ENCODE results near the gene STRIP1. TPM values are rescaled to one million over a fixed set of nuclear protein-coding genes. Genes with fewer than 3 reads are reported as not detected.

The STRIP1 gene
- total RNA-seq, 4 donors from 2014 or later: 17.1 to 102 (median 42.0) TPM

- no peaks in the 10 kb centered on the region for H3K9me3 ChIP-seq
- TF ChIP-seq, protein P1, sequence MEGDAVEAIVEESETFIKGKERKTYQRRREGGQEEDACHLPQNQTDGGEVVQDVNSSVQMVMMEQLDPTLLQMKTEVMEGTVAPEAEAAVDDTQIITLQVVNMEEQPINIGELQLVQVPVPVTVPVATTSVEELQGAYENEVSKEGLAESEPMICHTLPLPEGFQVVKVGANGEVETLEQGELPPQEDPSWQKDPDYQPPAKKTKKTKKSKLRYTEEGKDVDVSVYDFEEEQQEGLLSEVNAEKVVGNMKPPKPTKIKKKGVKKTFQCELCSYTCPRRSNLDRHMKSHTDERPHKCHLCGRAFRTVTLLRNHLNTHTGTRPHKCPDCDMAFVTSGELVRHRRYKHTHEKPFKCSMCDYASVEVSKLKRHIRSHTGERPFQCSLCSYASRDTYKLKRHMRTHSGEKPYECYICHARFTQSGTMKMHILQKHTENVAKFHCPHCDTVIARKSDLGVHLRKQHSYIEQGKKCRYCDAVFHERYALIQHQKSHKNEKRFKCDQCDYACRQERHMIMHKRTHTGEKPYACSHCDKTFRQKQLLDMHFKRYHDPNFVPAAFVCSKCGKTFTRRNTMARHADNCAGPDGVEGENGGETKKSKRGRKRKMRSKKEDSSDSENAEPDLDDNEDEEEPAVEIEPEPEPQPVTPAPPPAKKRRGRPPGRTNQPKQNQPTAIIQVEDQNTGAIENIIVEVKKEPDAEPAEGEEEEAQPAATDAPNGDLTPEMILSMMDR (IDR thresholded peaks at IDR 0.05): no peak
- TF ChIP-seq POLR2A (IDR thresholded peaks at IDR 0.05): no peak
- intact Hi-C loops (cut with DNase I; ENCODE audit: low total_unique reads): no loop called here
- peaks cover 29 to 45% of the 10 kb centered on the region in 2 donors for H3K27me3 ChIP-seq
- no peak overlapping the region for H3K27ac ChIP-seq
- DNase-seq: no peak
- peaks cover 0 to 9% of the 10 kb centered on the region in 2 donors for H3K4me1 ChIP-seq
- no peaks in the 10 kb centered on the region for H3K36me3 ChIP-seq
- H3K4me3 ChIP-seq: no peak overlapping the region
These were observed 34.4 kb downstream of the STRIP1 start for GRCh38 chr1:110068646-110069403.

GRCh38 chr1:110069404-110070281, 35.2 kb downstream of the STRIP1 start:
- H3K4me1 ChIP-seq: peaks cover 0 to 9% of the 10 kb centered on the region in 2 donors
- H3K9me3 ChIP-seq: no peaks in the 10 kb centered on the region
- peaks cover 29 to 45% of the 10 kb centered on the region in 2 donors for H3K27me3 ChIP-seq
- H3K4me3 ChIP-seq: peak overlapping the region in 1 of 2 donors; percentile 22
- intact Hi-C loops (cut with DNase I; ENCODE audit: low total_unique reads): no loop called here
- TF ChIP-seq, protein P1 (IDR thresholded peaks at IDR 0.05): no peak
- no peak for TF ChIP-seq POLR2A (IDR thresholded peaks at IDR 0.05)
- H3K27ac ChIP-seq: peak overlapping the region in 1 of 2 donors; percentile 52
- no peak for DNase-seq
- H3K36me3 ChIP-seq: no peaks in the 10 kb centered on the region

- Histone ChIP-seq H3K27ac (peak overlapping the region in 1 of 2 donors; percentile 52), H3K27me3 (peaks cover 29 to 45% of the 10 kb centered on the region in 2 donors), H3K4me1 (peaks cover 0 to 9% of the 10 kb centered on the region in 2 donors), H3K36me3 (no peaks in the 10 kb centered on the region), H3K9me3 (no peaks in the 10 kb centered on the region), H3K4me3 (peak overlapping the region in 1 of 2 donors; percentile 22)
- no peak for DNase-seq
- TF ChIP-seq, protein P1 (IDR thresholded peaks at IDR 0.05): no peak
- TF ChIP-seq POLR2A (IDR thresholded peaks at IDR 0.05): no peak
- intact Hi-C loops (cut with DNase I; ENCODE audit: low total_unique reads): no loop called here
These were observed 35.9 kb downstream of the STRIP1 start for GRCh38 chr1:110070282-110070669.

- Histone ChIP-seq H3K9me3 (no peaks in the 10 kb centered on the region), H3K36me3 (no peaks in the 10 kb centered on the region), H3K4me1 (peaks cover 0 to 9% of the 10 kb centered on the region in 2 donors), H3K4me3 (peak within 1 kb of the TSS in 1 of 2 donors; percentile 22), H3K27ac (peak within 1 kb of the TSS in 1 of 2 donors; percentile 52), H3K27me3 (peaks cover 29 to 45% of the 10 kb centered on the region in 2 donors)
- DNase-seq: no peak
- TF ChIP-seq, protein P1 (IDR thresholded peaks at IDR 0.05): no peak
- intact Hi-C loops (cut with DNase I; ENCODE audit: low total_unique reads): no loop called here
These were observed 36.3 kb downstream of the STRIP1 start, which contains the start of gene ALX3 for GRCh38 chr1:110070671-110071242. TSS of gene ALX3 (minus strand) at chr1:110070672. CDS start at chr1:110070612, 60 bp downstream.

All from uterus (tissue), 4 donors.